Memory B cell (primary cell): ENCODE data around the gene HLF.

Experiments
- ATAC-seq: fragments of 150-1000 bp; cut with Tn5 transposase; 2 replicates; pipeline ENCODE4 v1.10.0; 2021; ENCODE audit warnings: low read depth, mild to moderate bottlenecking, moderate library complexity
- DNase-seq, 2 donors: peaks; one replicate each; pipeline ENCODE4 v3.0.0; 2022; ENCODE audit warnings: low spot score in 2 of 2
- H3K27ac Mint-ChIP-seq: one replicate; pipeline ENCODE4 v1.8.0; 2022; ENCODE audit warnings: mild to moderate bottlenecking, moderate library complexity, mixed read lengths
- H3K27me3 Mint-ChIP-seq: one replicate; pipeline ENCODE4 v1.8.0; 2022; ENCODE audit warnings: mixed read lengths
- H3K36me3 Mint-ChIP-seq: one replicate; pipeline ENCODE4 v1.8.0; 2022; ENCODE audit warnings: mild to moderate bottlenecking, mixed read lengths
- H3K4me1 Mint-ChIP-seq: one replicate; pipeline ENCODE4 v1.8.0; 2022; ENCODE audit warnings: mixed read lengths
- H3K4me3 Mint-ChIP-seq: one replicate; pipeline ENCODE4 v1.8.0; 2022; ENCODE audit warnings: mild to moderate bottlenecking, moderate library complexity, mixed read lengths
- H3K9me3 Mint-ChIP-seq: one replicate; pipeline ENCODE4 v1.8.0; 2022; ENCODE audit warnings: mixed read lengths

The HLF gene

DNA sequence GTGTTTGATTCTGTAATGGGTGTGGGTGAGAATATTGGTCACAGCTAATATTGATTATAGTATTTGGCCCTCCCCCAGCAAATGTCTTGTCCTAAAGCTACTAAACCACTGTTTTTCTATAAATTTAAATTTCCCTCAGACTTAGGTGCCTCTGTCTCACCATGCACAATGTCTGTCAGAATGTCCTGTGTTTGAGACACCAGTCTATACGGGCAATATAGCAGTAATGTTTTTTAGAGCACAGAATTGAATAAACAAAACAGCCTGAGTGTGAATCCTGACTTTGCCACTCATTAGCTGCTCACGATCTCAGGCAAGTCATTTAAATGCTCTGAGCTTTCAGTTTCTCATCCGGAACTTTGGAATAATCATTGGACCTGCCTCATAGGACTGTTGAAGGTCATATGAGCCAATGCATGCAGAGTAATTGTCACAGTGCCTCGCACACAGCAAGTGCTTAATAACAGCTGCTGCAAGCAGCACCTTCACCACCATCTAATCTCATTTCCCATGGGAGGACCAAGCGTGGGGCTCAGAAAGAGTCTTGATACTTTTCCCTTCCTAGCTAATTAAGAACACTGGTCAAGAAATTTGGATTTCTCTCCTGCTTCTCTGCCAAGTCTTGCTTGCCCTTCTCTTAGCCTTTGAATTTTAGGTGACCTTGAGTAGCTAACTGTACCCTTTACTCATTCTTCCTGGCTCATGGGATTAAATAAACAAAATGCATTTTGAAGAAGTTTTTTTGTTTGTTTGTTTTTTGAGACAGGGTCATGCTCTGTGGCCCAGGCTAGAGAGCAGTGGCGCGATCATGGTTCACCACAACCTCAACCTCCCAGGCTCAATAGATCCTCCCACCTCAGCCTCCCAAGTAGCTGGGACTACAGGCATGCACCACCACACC lies 9.8 kb downstream of the HLF start:
- Mint-ChIP-seq H3K27ac (no peak overlapping the region), H3K4me3 (no peak overlapping the region), H3K27me3 (peaks cover 22% of the 10 kb centered on the region), H3K9me3 (no peaks in the 10 kb centered on the region), H3K36me3 (no peaks in the 10 kb centered on the region), H3K4me1 (no peaks in the 10 kb centered on the region)
- no peak for ATAC-seq
- DNase-seq: no peak

GRCh38 chr17:55275894-55276804 lies 11.4 kb downstream of the HLF start:
- no peak overlapping the region for H3K27ac Mint-ChIP-seq
- H3K4me1 Mint-ChIP-seq: no peaks in the 10 kb centered on the region
- no peak overlapping the region for H3K4me3 Mint-ChIP-seq
- no peaks in the 10 kb centered on the region for H3K36me3 Mint-ChIP-seq
- DNase-seq (no peak), ATAC-seq (no peak)
- peaks cover 19% of the 10 kb centered on the region for H3K27me3 Mint-ChIP-seq
- no peaks in the 10 kb centered on the region for H3K9me3 Mint-ChIP-seq

- no peaks in the 10 kb centered on the region for H3K9me3 Mint-ChIP-seq
- no peaks in the 10 kb centered on the region for H3K36me3 Mint-ChIP-seq
- H3K27ac Mint-ChIP-seq: no peak overlapping the region
- H3K4me1 Mint-ChIP-seq: no peaks in the 10 kb centered on the region
- H3K27me3 Mint-ChIP-seq: peaks cover 10% of the 10 kb centered on the region
- no peak overlapping the region for H3K4me3 Mint-ChIP-seq
- no peak for ATAC-seq
- DNase-seq: no peak
Observed at GRCh38 chr17:55278173-55278961, 13.6 kb downstream of the HLF start.

- H3K4me3 Mint-ChIP-seq: no peak overlapping the region
- no peak for DNase-seq
- no peaks in the 10 kb centered on the region for H3K4me1 Mint-ChIP-seq
- no peaks in the 10 kb centered on the region for H3K36me3 Mint-ChIP-seq
- no peak for ATAC-seq
- H3K27ac Mint-ChIP-seq: no peak overlapping the region
- H3K27me3 Mint-ChIP-seq: peaks cover 5% of the 10 kb centered on the region
- H3K9me3 Mint-ChIP-seq: no peaks in the 10 kb centered on the region
Observed at GRCh38 chr17:55279203-55279602, 14.4 kb downstream of the HLF start.

DNA sequence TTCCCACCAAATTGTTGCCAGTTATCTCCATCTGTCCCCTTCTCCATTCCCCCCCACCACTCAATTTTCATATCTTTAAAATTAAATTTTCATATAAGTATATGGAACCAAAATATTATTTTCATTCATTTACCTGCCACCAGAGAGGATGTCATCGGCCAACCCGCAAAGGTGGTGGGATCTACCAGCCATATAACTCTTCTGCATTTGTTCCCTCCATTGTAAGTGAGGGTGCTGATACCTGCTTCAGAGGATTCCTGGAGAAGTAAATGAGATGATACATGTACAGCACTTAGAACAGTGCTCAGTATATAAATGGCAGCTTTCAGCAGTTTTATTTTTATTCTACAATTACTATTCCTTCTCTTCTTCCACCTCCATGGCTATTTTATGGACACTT lies 15.0 kb downstream of the HLF start:
- ATAC-seq (no peak), DNase-seq (no peak)
- Mint-ChIP-seq H3K9me3 (no peaks in the 10 kb centered on the region), H3K4me3 (no peak overlapping the region), H3K27me3 (peaks cover 2% of the 10 kb centered on the region), H3K4me1 (no peaks in the 10 kb centered on the region), H3K36me3 (no peaks in the 10 kb centered on the region), H3K27ac (no peak overlapping the region)

- no peaks in the 10 kb centered on the region for H3K4me1 Mint-ChIP-seq
- no peak overlapping the region for H3K27ac Mint-ChIP-seq
- no peak for ATAC-seq
- no peaks in the 10 kb centered on the region for H3K9me3 Mint-ChIP-seq
- H3K27me3 Mint-ChIP-seq: peaks cover 2% of the 10 kb centered on the region
- no peaks in the 10 kb centered on the region for H3K36me3 Mint-ChIP-seq
- no peak overlapping the region for H3K4me3 Mint-ChIP-seq
- DNase-seq: no peak
Observed at GRCh38 chr17:55280212-55280611, 15.5 kb downstream of the HLF start.

DNA sequence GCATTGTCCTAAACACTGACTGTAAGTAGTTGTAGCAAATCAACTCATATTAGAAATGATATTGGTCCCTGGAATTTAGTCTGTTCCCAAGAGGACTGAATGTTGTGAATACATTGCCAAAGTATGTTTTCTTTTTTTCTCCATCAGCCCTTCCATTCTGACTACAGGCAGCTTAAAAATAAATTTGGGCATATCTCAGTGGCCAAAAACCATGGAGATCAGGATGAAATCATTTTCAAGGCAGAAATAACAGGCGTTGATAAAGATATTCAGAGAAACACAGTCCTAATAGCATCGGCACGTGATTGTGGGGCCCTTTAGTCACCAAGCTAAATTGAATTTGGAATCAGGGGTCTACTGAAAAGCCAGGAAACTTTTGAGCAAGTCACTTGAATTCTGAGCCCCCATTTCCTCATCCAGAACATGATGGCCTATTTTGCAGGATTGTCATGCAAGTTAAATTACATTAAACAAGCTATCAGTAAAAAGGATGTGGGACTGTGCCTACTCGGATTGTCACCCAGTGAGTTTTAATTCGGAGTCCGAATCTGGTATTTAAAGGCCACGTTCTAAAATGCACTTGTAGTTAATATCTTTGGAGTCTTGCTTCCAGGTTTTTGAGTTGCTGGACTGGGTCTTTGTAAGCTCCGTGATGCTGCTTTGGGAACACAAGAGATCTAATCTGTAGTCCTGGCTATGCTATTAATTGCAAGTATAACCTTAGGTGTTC lies 17.1 kb downstream of the HLF start:
- Mint-ChIP-seq H3K27me3 (peaks cover 2% of the 10 kb centered on the region), H3K27ac (no peak overlapping the region), H3K36me3 (no peaks in the 10 kb centered on the region), H3K4me3 (no peak overlapping the region), H3K9me3 (no peaks in the 10 kb centered on the region), H3K4me1 (no peaks in the 10 kb centered on the region)
- DNase-seq (no peak), ATAC-seq (no peak)

- Mint-ChIP-seq H3K4me3 (no peak overlapping the region), H3K27ac (no peak overlapping the region), H3K27me3 (peaks cover 2% of the 10 kb centered on the region), H3K4me1 (no peaks in the 10 kb centered on the region), H3K9me3 (no peaks in the 10 kb centered on the region), H3K36me3 (no peaks in the 10 kb centered on the region)
- no peak for DNase-seq
- no peak for ATAC-seq
Observed at GRCh38 chr17:55282379-55282702, 17.6 kb downstream of the HLF start.

DNA sequence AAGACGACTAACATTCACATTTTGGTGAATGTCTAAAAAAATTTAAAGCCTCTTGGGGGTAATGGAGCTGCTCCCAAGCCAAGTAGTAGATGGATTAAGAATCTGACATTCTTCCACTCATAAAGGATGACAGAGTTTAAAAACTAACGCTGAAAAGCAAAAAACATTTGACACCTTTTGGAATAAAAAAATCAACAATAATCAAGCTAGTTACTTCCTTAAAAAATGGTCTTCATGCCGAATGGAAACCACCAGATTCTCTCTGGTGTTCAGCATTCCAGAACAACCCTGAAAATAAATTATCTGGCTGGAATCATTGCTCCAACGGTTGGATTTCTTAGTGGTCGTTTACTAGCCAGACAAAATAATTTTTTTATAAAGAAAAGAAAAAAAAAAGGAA lies 18.0 kb downstream of the HLF start:
- Mint-ChIP-seq H3K4me1 (no peaks in the 10 kb centered on the region), H3K9me3 (no peaks in the 10 kb centered on the region), H3K4me3 (no peak overlapping the region), H3K27ac (no peak overlapping the region), H3K36me3 (no peaks in the 10 kb centered on the region), H3K27me3 (peaks cover 2% of the 10 kb centered on the region)
- no peak for DNase-seq
- ATAC-seq: no peak

GRCh38 chr17:55283256-55283965 lies 18.7 kb downstream of the HLF start:
- DNase-seq (no peak), ATAC-seq (no peak)
- no peak overlapping the region for H3K27ac Mint-ChIP-seq
- no peaks in the 10 kb centered on the region for H3K9me3 Mint-ChIP-seq
- no peaks in the 10 kb centered on the region for H3K27me3 Mint-ChIP-seq
- no peak overlapping the region for H3K4me3 Mint-ChIP-seq
- no peaks in the 10 kb centered on the region for H3K36me3 Mint-ChIP-seq
- no peaks in the 10 kb centered on the region for H3K4me1 Mint-ChIP-seq

DNA sequence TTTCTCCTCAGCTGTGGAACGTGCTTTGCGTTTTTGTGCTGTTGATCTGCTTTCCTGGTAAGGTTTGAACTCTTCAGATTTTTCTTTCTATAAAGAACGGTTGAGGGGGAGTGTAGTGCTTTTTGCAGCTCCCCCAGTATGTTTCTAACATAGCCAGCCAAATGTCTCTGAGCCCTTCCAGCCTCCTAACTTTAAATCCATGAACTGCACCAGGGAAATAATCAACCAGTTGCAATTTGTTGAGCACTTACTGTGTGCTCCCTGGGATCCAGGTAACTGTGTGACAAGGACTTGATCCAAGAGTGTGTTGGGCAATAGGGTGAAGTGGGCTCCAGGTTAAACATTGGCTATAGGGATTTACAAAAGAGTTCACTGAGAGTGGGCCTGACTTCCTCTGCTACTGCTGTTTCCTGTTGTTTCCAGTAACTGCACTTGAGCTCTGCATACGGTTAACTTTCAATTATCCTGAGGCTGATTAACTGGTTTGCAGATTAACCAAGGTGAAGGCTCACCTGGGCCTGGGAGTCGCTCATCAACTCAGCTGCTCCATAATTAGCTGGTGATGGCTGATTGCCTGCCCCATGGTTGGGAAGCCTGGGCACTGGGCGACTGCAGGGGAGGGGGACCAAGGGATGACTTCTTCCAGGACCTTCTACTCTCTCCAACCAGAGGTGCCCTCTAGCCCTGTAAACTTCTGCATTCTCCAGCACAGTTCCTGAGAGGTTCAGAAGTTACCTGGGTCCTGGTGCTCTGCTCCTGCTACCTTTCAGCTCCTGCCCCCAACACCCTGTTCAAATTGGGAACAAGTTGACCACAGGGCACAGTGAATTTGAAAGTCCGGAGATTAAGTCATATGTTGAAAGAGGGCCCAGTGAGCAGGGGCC lies 19.5 kb downstream of the HLF start:
- no peak for ATAC-seq
- no peak for DNase-seq
- no peak overlapping the region for H3K27ac Mint-ChIP-seq

DNA sequence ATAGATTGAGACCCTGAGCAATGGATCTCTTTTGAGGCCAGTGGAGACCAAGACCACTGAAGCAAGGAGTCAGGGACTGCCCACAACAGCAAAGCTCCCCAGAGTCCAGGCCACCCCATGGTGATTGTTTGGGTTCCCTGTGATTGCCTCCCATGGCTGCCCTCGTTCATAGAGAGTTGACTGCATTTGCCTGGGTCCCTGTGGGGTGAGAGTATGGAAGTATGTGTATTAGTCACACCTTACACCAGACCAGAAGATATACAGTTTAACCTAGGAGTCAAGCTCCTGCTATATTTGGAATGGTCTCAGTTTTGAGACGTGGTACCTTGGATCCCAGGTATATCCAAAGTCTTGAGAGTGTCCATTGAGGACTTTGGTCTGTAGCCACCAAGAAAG lies 20.2 kb downstream of the HLF start:
- H3K27ac Mint-ChIP-seq: no peak overlapping the region
- H3K4me3 Mint-ChIP-seq: no peak overlapping the region
- DNase-seq (no peak), ATAC-seq (no peak)
- no peaks in the 10 kb centered on the region for H3K4me1 Mint-ChIP-seq
- no peaks in the 10 kb centered on the region for H3K9me3 Mint-ChIP-seq
- H3K27me3 Mint-ChIP-seq: no peaks in the 10 kb centered on the region
- no peaks in the 10 kb centered on the region for H3K36me3 Mint-ChIP-seq

More for the DNA sequence above, 19.5 kb downstream of the HLF start:
- Mint-ChIP-seq H3K4me3 (no peak overlapping the region), H3K9me3 (no peaks in the 10 kb centered on the region), H3K27me3 (no peaks in the 10 kb centered on the region), H3K36me3 (no peaks in the 10 kb centered on the region), H3K4me1 (no peaks in the 10 kb centered on the region)
